ENCODE data around the gene ASTN2. TPM values are rescaled to one million over a fixed set of nuclear protein-coding genes. Genes with fewer than 3 reads are reported as not detected.

Gene ASTN2
- total and polyA plus RNA-seq, 2 experiments from 2014 or later, result 7.0 to 24.6 TPM

DNA sequence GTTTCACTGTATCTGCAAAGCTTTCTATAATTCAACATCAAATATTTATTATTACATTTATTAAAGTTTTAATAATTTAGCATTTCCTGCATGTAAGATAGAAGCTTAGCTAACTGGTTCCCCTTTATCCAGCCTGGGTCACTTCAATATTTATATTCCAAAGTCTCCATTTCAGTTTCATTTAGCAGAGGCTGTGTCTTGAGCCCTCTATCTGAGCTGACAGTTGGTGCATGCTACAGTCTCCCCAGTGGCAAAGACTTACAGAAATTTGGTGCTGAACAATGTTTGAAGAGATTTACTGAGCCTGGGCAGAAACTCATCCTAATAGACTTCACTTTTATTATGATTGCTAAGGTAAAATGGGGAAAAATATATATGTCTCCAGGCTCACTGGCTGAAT lies 448.7 kb downstream of the ASTN2 start:
- Histone ChIP-seq H3F3A (replicated peaks; ENCODE audit: low read depth) (no peaks in the 10 kb centered on the region), H2AFZ (no peak overlapping the region), H4K20me1 (replicated peaks; ENCODE audit: insufficient read depth) (no peaks in the 10 kb centered on the region), H3K27me3 (ENCODE audit: insufficient read depth) (no peaks in the 10 kb centered on the region), H3K9me2 (ENCODE audit: insufficient read depth) (0 out of 2 replicates have a peak, but pooled peaks cover 16% of the 10 kb centered on the region), H3K36me3 (ENCODE audit: insufficient read depth) (no peaks in the 10 kb centered on the region), H3K4me2 (no peak overlapping the region), H3K27ac (ENCODE audit: low read depth) (no peak overlapping the region), H3K79me2 (replicated peaks; ENCODE audit: insufficient read depth) (no peaks in the 10 kb centered on the region), H3K4me1 (ENCODE audit: insufficient read depth) (no peaks in the 10 kb centered on the region), H3K4me3 (no peak overlapping the region)
- H3K27ac Mint-ChIP-seq, result no peak overlapping the region
- DNase-seq (ENCODE audit: low spot score), result no peak
- H3K4me1 Mint-ChIP-seq, result peaks cover 3% of the 10 kb centered on the region
- H3K4me3 Mint-ChIP-seq, result no peak overlapping the region
- no peak for TF ChIP-seq ZNF331 (CRISPR knock-in tag; IDR thresholded peaks at IDR 0.05; ENCODE audit: low read depth)
- H3K36me3 Mint-ChIP-seq (ENCODE audit: low read depth), result no peaks in the 10 kb centered on the region; the same call in 2 of the 3 replicates
- peaks cover 2% of the 10 kb centered on the region for H3K27me3 Mint-ChIP-seq (ENCODE audit: insufficient read depth, low read depth, poor library complexity)
- H3K9me3 Mint-ChIP-seq, result no peaks in the 10 kb centered on the region
- ATAC-seq, result no peak

DNA sequence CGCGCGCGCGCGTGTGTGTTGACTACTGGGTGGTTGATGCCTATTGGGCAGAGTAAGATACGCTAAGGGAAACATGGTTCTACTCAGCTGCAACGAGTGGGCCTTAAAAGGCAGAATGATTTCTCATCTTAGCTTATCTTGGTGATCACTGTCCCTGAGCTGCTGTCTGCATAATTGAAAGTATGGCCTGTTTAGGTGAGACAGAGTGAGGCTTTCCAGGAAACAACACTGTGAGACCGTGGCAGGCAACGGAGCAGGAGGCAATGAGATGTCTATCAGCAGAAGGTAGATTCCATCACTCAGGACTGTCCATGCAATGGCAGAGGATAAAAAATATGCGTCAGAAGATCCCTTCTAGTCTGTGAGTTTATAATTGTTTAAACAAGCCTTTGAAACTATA lies 450.6 kb downstream of the ASTN2 start:
- Histone ChIP-seq H3K79me2 (replicated peaks; ENCODE audit: insufficient read depth) (no peaks in the 10 kb centered on the region), H3K36me3 (ENCODE audit: insufficient read depth) (no peaks in the 10 kb centered on the region), H2AFZ (no peak overlapping the region), H3K4me1 (ENCODE audit: insufficient read depth) (no peaks in the 10 kb centered on the region), H3K9me2 (ENCODE audit: insufficient read depth) (0 out of 2 replicates have a peak, but pooled peaks cover 16% of the 10 kb centered on the region), H3F3A (replicated peaks; ENCODE audit: low read depth) (no peaks in the 10 kb centered on the region), H3K4me3 (no peak overlapping the region), H3K4me2 (no peak overlapping the region), H4K20me1 (replicated peaks; ENCODE audit: insufficient read depth) (no peaks in the 10 kb centered on the region), H3K27ac (ENCODE audit: low read depth) (no peak overlapping the region), H3K27me3 (ENCODE audit: insufficient read depth) (no peaks in the 10 kb centered on the region)
- no peak overlapping the region for H3K4me3 Mint-ChIP-seq
- ATAC-seq (no peak), DNase-seq (ENCODE audit: low spot score) (no peak)
- no peaks in the 10 kb centered on the region for H3K4me1 Mint-ChIP-seq
- no peaks in the 10 kb centered on the region; the same call in 2 of the 3 replicates for H3K36me3 Mint-ChIP-seq (ENCODE audit: low read depth)
- H3K27me3 Mint-ChIP-seq (ENCODE audit: insufficient read depth, low read depth, poor library complexity), result peaks cover 2% of the 10 kb centered on the region
- H3K9me3 Mint-ChIP-seq, result no peaks in the 10 kb centered on the region
- no peak overlapping the region for H3K27ac Mint-ChIP-seq
- no peak for TF ChIP-seq POLR2AphosphoS5 (IDR thresholded peaks at IDR 0.05; ENCODE audit: low read depth)
- no peak for TF ChIP-seq REST (IDR thresholded peaks at IDR 0.05; ENCODE audit: unreplicated experiment)
- no peak for TF ChIP-seq STAT1 (IDR thresholded peaks at IDR 0.05; ENCODE audit: unreplicated experiment)
- no peak for TF ChIP-seq EZH2 (IDR thresholded peaks at IDR 0.05; ENCODE audit: low read depth, unreplicated experiment)
- TF ChIP-seq ETS1 (IDR thresholded peaks at IDR 0.05), result no peak
- TF ChIP-seq, protein P1, sequence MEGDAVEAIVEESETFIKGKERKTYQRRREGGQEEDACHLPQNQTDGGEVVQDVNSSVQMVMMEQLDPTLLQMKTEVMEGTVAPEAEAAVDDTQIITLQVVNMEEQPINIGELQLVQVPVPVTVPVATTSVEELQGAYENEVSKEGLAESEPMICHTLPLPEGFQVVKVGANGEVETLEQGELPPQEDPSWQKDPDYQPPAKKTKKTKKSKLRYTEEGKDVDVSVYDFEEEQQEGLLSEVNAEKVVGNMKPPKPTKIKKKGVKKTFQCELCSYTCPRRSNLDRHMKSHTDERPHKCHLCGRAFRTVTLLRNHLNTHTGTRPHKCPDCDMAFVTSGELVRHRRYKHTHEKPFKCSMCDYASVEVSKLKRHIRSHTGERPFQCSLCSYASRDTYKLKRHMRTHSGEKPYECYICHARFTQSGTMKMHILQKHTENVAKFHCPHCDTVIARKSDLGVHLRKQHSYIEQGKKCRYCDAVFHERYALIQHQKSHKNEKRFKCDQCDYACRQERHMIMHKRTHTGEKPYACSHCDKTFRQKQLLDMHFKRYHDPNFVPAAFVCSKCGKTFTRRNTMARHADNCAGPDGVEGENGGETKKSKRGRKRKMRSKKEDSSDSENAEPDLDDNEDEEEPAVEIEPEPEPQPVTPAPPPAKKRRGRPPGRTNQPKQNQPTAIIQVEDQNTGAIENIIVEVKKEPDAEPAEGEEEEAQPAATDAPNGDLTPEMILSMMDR (conservative IDR thresholded peaks at IDR 0.05; ENCODE audit: low read depth in 2 of 2), result no peak
- TF ChIP-seq, protein P2, sequence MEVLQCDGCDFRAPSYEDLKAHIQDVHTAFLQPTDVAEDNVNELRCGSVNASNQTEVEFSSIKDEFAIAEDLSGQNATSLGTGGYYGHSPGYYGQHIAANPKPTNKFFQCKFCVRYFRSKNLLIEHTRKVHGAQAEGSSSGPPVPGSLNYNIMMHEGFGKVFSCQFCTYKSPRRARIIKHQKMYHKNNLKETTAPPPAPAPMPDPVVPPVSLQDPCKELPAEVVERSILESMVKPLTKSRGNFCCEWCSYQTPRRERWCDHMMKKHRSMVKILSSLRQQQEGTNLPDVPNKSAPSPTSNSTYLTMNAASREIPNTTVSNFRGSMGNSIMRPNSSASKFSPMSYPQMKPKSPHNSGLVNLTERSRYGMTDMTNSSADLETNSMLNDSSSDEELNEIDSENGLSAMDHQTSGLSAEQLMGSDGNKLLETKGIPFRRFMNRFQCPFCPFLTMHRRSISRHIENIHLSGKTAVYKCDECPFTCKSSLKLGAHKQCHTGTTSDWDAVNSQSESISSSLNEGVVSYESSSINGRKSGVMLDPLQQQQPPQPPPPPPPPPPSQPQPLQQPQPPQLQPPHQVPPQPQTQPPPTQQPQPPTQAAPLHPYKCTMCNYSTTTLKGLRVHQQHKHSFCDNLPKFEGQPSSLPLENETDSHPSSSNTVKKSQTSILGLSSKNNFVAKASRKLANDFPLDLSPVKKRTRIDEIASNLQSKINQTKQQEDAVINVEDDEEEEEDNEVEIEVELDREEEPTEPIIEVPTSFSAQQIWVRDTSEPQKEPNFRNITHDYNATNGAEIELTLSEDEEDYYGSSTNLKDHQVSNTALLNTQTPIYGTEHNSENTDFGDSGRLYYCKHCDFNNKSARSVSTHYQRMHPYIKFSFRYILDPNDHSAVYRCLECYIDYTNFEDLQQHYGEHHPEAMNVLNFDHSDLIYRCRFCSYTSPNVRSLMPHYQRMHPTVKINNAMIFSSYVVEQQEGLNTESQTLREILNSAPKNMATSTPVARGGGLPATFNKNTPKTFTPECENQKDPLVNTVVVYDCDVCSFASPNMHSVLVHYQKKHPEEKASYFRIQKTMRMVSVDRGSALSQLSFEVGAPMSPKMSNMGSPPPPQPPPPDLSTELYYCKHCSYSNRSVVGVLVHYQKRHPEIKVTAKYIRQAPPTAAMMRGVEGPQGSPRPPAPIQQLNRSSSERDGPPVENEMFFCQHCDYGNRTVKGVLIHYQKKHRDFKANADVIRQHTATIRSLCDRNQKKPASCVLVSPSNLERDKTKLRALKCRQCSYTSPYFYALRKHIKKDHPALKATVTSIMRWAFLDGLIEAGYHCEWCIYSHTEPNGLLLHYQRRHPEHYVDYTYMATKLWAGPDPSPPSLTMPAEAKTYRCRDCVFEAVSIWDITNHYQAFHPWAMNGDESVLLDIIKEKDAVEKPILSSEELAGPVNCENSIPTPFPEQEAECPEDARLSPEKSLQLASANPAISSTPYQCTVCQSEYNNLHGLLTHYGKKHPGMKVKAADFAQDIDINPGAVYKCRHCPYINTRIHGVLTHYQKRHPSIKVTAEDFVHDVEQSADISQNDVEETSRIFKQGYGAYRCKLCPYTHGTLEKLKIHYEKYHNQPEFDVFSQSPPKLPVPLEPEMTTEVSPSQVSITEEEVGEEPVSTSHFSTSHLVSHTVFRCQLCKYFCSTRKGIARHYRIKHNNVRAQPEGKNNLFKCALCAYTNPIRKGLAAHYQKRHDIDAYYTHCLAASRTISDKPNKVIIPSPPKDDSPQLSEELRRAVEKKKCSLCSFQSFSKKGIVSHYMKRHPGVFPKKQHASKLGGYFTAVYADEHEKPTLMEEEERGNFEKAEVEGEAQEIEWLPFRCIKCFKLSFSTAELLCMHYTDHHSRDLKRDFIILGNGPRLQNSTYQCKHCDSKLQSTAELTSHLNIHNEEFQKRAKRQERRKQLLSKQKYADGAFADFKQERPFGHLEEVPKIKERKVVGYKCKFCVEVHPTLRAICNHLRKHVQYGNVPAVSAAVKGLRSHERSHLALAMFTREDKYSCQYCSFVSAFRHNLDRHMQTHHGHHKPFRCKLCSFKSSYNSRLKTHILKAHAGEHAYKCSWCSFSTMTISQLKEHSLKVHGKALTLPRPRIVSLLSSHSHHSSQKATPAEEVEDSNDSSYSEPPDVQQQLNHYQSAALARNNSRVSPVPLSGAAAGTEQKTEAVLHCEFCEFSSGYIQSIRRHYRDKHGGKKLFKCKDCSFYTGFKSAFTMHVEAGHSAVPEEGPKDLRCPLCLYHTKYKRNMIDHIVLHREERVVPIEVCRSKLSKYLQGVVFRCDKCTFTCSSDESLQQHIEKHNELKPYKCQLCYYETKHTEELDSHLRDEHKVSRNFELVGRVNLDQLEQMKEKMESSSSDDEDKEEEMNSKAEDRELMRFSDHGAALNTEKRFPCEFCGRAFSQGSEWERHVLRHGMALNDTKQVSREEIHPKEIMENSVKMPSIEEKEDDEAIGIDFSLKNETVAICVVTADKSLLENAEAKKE (CRISPR knock-in tag; IDR thresholded peaks at IDR 0.05), result no peak
- TF ChIP-seq ZNF114 (CRISPR knock-in tag; IDR thresholded peaks at IDR 0.05), result no peak
- TF ChIP-seq NANOG (IDR thresholded peaks at IDR 0.05; ENCODE audit: borderline replicate concordance), result no peak

Data from GM23338 (cell line).